IPS DF 6.9 (cell line): ENCODE results near the gene PACRGL.

Source experiments
- DNase-seq: peaks from one replicate; pipeline ENCODE4 v3.0.0-alpha.2; 2013; ENCODE audit warnings: low read depth, low spot score
- H3K27ac ChIP-seq: one replicate; pipeline ENCODE4 v1.5.1; 2013; ENCODE audit warnings: low read length, control low read depth
- H3K27me3 ChIP-seq: 2 replicates; pipeline ENCODE4 v1.6.1; 2013; ENCODE audit warnings: mild to moderate bottlenecking, low read length; ENCODE audit not compliant: control insufficient read depth, insufficient read depth
- H3K36me3 ChIP-seq: 2 replicates; pipeline ENCODE4 v1.6.1; 2013; ENCODE audit warnings: low read length; ENCODE audit not compliant: control insufficient read depth, insufficient read depth
- H3K4me1 ChIP-seq: 2 replicates; pipeline ENCODE4 v1.6.1; 2013; ENCODE audit warnings: low read length; ENCODE audit not compliant: control insufficient read depth, insufficient read depth
- H3K4me3 ChIP-seq: 2 replicates; pipeline ENCODE4 v1.5.1; 2013; ENCODE audit warnings: mild to moderate bottlenecking, low read length
- H3K9me3 ChIP-seq: 2 replicates; pipeline ENCODE4 v1.6.1; 2013; ENCODE audit warnings: low read length, inconsistent platforms; ENCODE audit not compliant: control insufficient read depth, insufficient read depth
- WGBS: extraction: QIAGEN DNeasy Blood & Tissue Kit; methylation state at CpG from one replicate; pipeline ENCODE4 v1.1.7; 2013; ENCODE audit warnings: mixed read lengths, missing lambda C conversion rate; ENCODE audit not compliant: insufficient read length, insufficient coverage; 5-methylcytosine and 5-hydroxymethylcytosine counted together

Gene PACRGL

GRCh38 chr4:20700007-20700761, at the start of gene PACRGL:
TSS of gene PACRGL (plus strand) at chr4:20700458. CDS start at chr4:20704482, 4,024 bp downstream.
- Histone ChIP-seq H3K4me3 (peak within 1 kb of the TSS; percentile 83), H3K9me3 (no peaks in the 10 kb centered on the region), H3K4me1 (no peaks in the 10 kb centered on the region), H3K27ac (no peak within 1 kb of the TSS), H3K27me3 (no peaks in the 10 kb centered on the region), H3K36me3 (peaks cover 6% of the 10 kb centered on the region; the same call in 1 of the 2 replicates)
- DNase-seq, result peak; percentile 84
- WGBS, result no CpG with 5 or more reads among the region's 60 CpGs

GRCh38 chr4:20652226-20652885, 47.9 kb upstream of the PACRGL start:
- H3K4me3 ChIP-seq, result no peak overlapping the region
- no peak for DNase-seq
- no peaks in the 10 kb centered on the region; the same call in 1 of the 2 replicates for H3K9me3 ChIP-seq
- H3K27me3 ChIP-seq, result no peaks in the 10 kb centered on the region
- WGBS, result no CpG with 5 or more reads among the region's 1 CpG
- no peaks in the 10 kb centered on the region for H3K4me1 ChIP-seq
- no peaks in the 10 kb centered on the region for H3K36me3 ChIP-seq
- H3K27ac ChIP-seq, result no peak overlapping the region

- no peaks in the 10 kb centered on the region for H3K36me3 ChIP-seq
- H3K4me3 ChIP-seq, result no peak overlapping the region
- H3K4me1 ChIP-seq, result no peaks in the 10 kb centered on the region
- no peak for DNase-seq
- H3K9me3 ChIP-seq, result no peaks in the 10 kb centered on the region
- no peak overlapping the region for H3K27ac ChIP-seq
- WGBS, result no CpG with 5 or more reads among the region's 4 CpGs
- H3K27me3 ChIP-seq, result no peaks in the 10 kb centered on the region
These were observed 41.8 kb upstream of the PACRGL start for GRCh38 chr4:20658456-20658855.

GRCh38 chr4:20662851-20663250, 37.4 kb upstream of the PACRGL start:
- Histone ChIP-seq H3K4me3 (no peak overlapping the region), H3K27me3 (no peaks in the 10 kb centered on the region), H3K36me3 (no peaks in the 10 kb centered on the region), H3K27ac (no peak overlapping the region), H3K9me3 (no peaks in the 10 kb centered on the region), H3K4me1 (no peaks in the 10 kb centered on the region)
- no CpG with 5 or more reads among the region's 1 CpG for WGBS
- DNase-seq, result no peak

GRCh38 chr4:20666012-20666860, 34.0 kb upstream of the PACRGL start:
- H3K27ac ChIP-seq, result no peak overlapping the region
- no peak overlapping the region for H3K4me3 ChIP-seq
- no CpG with 5 or more reads among the region's 4 CpGs for WGBS
- H3K9me3 ChIP-seq, result no peaks in the 10 kb centered on the region
- H3K4me1 ChIP-seq, result no peaks in the 10 kb centered on the region
- no peaks in the 10 kb centered on the region for H3K36me3 ChIP-seq
- H3K27me3 ChIP-seq, result no peaks in the 10 kb centered on the region
- DNase-seq, result no peak

GRCh38 chr4:20672262-20672661, 28.0 kb upstream of the PACRGL start:
- DNase-seq, result no peak
- Histone ChIP-seq H3K27ac (no peak overlapping the region), H3K27me3 (no peaks in the 10 kb centered on the region), H3K4me1 (peaks cover 1% of the 10 kb centered on the region; the same call in 1 of the 2 replicates), H3K4me3 (no peak overlapping the region), H3K9me3 (no peaks in the 10 kb centered on the region), H3K36me3 (no peaks in the 10 kb centered on the region)
- no CpG with 5 or more reads among the region's 1 CpG for WGBS

GRCh38 chr4:20675786-20676185, 24.5 kb upstream of the PACRGL start:
- Histone ChIP-seq H3K27me3 (no peaks in the 10 kb centered on the region), H3K4me1 (peaks cover 1% of the 10 kb centered on the region; the same call in 1 of the 2 replicates), H3K27ac (no peak overlapping the region), H3K9me3 (no peaks in the 10 kb centered on the region), H3K4me3 (no peak overlapping the region), H3K36me3 (no peaks in the 10 kb centered on the region)
- DNase-seq, result no peak

GRCh38 chr4:20676501-20677197, 23.6 kb upstream of the PACRGL start:
- Histone ChIP-seq H3K4me3 (no peak overlapping the region), H3K27me3 (no peaks in the 10 kb centered on the region), H3K9me3 (no peaks in the 10 kb centered on the region), H3K36me3 (no peaks in the 10 kb centered on the region), H3K27ac (no peak overlapping the region), H3K4me1 (peaks cover 1% of the 10 kb centered on the region; the same call in 1 of the 2 replicates)
- DNase-seq, result no peak
- WGBS, result no CpG with 5 or more reads among the region's 8 CpGs

GRCh38 chr4:20678400-20678799, 21.9 kb upstream of the PACRGL start:
- Histone ChIP-seq H3K4me1 (peaks cover 1% of the 10 kb centered on the region), H3K9me3 (no peaks in the 10 kb centered on the region), H3K4me3 (no peak overlapping the region), H3K27me3 (no peaks in the 10 kb centered on the region), H3K27ac (no peak overlapping the region), H3K36me3 (no peaks in the 10 kb centered on the region)
- DNase-seq, result no peak
- WGBS, result no CpG with 5 or more reads among the region's 3 CpGs

- no peak overlapping the region for H3K4me3 ChIP-seq
- no peaks in the 10 kb centered on the region for H3K36me3 ChIP-seq
- H3K4me1 ChIP-seq, result peaks cover 1% of the 10 kb centered on the region
- no peaks in the 10 kb centered on the region for H3K9me3 ChIP-seq
- no peak overlapping the region for H3K27ac ChIP-seq
- no peaks in the 10 kb centered on the region for H3K27me3 ChIP-seq
- no peak for DNase-seq
- WGBS, result no CpG with 5 or more reads among the region's 1 CpG
These were observed 20.3 kb upstream of the PACRGL start for GRCh38 chr4:20679951-20680350.
